Parathyroid adenoma (tissue), 2 donors: Measurements from ENCODE around the gene ADAMTSL5.

Experiments
- H2AFZ ChIP-seq: fragments of 300-600 bp; sonication (generic); one replicate; pipeline ENCODE4 v1.7.0; 2017; ENCODE audit warnings: antibody characterized with exemption, mild to moderate bottlenecking
- H3K27ac ChIP-seq: fragments of 300-600 bp; sonication (generic); one replicate; pipeline ENCODE4 v1.7.0; 2017
- H3K27me3 ChIP-seq: fragments of 300-600 bp; sonication (generic); one replicate; pipeline ENCODE4 v1.7.0; 2017; ENCODE audit warnings: low read length; ENCODE audit not compliant: control insufficient read depth, insufficient read depth
- H3K36me3 ChIP-seq: fragments of 300-600 bp; sonication (generic); one replicate; pipeline ENCODE4 v1.7.0; 2017; ENCODE audit warnings: low read length; ENCODE audit not compliant: control insufficient read depth, insufficient read depth
- H3K4me1 ChIP-seq: fragments of 300-600 bp; sonication (generic); one replicate; pipeline ENCODE4 v1.7.0; 2017; ENCODE audit warnings: control low read depth
- H3K4me2 ChIP-seq: fragments of 300-600 bp; sonication (generic); one replicate; pipeline ENCODE4 v1.7.0; 2017; ENCODE audit warnings: low read length
- H3K4me3 ChIP-seq: fragments of 300-600 bp; sonication (generic); one replicate; pipeline ENCODE4 v1.7.0; 2017; ENCODE audit warnings: low read depth, low read length
- H3K79me2 ChIP-seq: fragments of 300-600 bp; sonication (generic); one replicate; pipeline ENCODE4 v1.7.0; 2017; ENCODE audit warnings: control low read depth
- H3K9ac ChIP-seq: fragments of 300-600 bp; sonication (generic); one replicate; pipeline ENCODE4 v1.7.0; 2017; ENCODE audit warnings: mild to moderate bottlenecking
- H3K9me3 ChIP-seq: fragments of 300-600 bp; sonication (generic); one replicate; pipeline ENCODE4 v1.7.0; 2017; ENCODE audit warnings: low read length; ENCODE audit not compliant: control insufficient read depth
- CTCF ChIP-seq: fragments of 300-600 bp; sonication (generic); IDR thresholded peaks from one replicate; pipeline ENCODE4 v1.7.0; 2017; ENCODE audit warnings: antibody characterized with exemption, mild to moderate bottlenecking
- donor health status: primary hyperparathyroidism.

The ADAMTSL5 gene

GRCh38 chr19:1456121-1456900, 56.5 kb downstream of the ADAMTSL5 start:
- peaks cover 3% of the 10 kb centered on the region for H3K4me1 ChIP-seq
- H3K4me3 ChIP-seq = no peak overlapping the region
- no peaks in the 10 kb centered on the region for H3K79me2 ChIP-seq
- no peak for TF ChIP-seq CTCF
- H3K9me3 ChIP-seq = no peaks in the 10 kb centered on the region
- peaks cover 8% of the 10 kb centered on the region for H3K27me3 ChIP-seq
- H2AFZ ChIP-seq = no peak overlapping the region
- no peak overlapping the region for H3K27ac ChIP-seq
- no peak overlapping the region for H3K9ac ChIP-seq
- H3K4me2 ChIP-seq = no peak overlapping the region
- H3K36me3 ChIP-seq = no peaks in the 10 kb centered on the region

- no peak overlapping the region for H2AFZ ChIP-seq
- H3K27me3 ChIP-seq = peaks cover 10% of the 10 kb centered on the region
- H3K4me2 ChIP-seq = no peak overlapping the region
- H3K4me1 ChIP-seq = peaks cover 3% of the 10 kb centered on the region
- H3K27ac ChIP-seq = no peak overlapping the region
- no peaks in the 10 kb centered on the region for H3K36me3 ChIP-seq
- no peaks in the 10 kb centered on the region for H3K79me2 ChIP-seq
- H3K9me3 ChIP-seq = no peaks in the 10 kb centered on the region
- no peak overlapping the region for H3K9ac ChIP-seq
- no peak overlapping the region for H3K4me3 ChIP-seq
- TF ChIP-seq CTCF = no peak
These were observed 57.3 kb downstream of the ADAMTSL5 start for GRCh38 chr19:1455336-1456120.
